H9 (cell line): ENCODE measurements around the gene ATG13. TPM values are rescaled to one million over a fixed set of nuclear protein-coding genes. Genes with fewer than 3 reads are reported as not detected.

Source experiments
- DNase-seq: peaks from one replicate; pipeline ENCODE4 v3.0.0-alpha.2; 2017
- H2AFZ ChIP-seq: one replicate; pipeline ENCODE4 v1.6.1; 2013; ENCODE audit warnings: mild to moderate bottlenecking, low read length, control low read depth, moderate library complexity
- H2AK5ac ChIP-seq: 2 replicates; pipeline ENCODE4 v1.6.1; 2013; ENCODE audit warnings: low read length, control low read depth, mixed read lengths; ENCODE audit not compliant: insufficient read length
- H2BK120ac ChIP-seq: one replicate; pipeline ENCODE4 v1.6.1; 2013; ENCODE audit warnings: low read depth, mild to moderate bottlenecking, low read length, control low read depth, inconsistent platforms; ENCODE audit not compliant: poor library complexity, severe bottlenecking
- H2BK12ac ChIP-seq: 2 replicates; pipeline ENCODE4 v1.6.1; 2013; ENCODE audit warnings: low read length, control low read depth, mixed read lengths, low read depth; ENCODE audit not compliant: insufficient read length
- H2BK15ac ChIP-seq: 2 replicates; pipeline ENCODE4 v1.6.1; 2013; ENCODE audit warnings: low read depth, low read length, control low read depth
- H2BK20ac ChIP-seq: one replicate; pipeline ENCODE4 v1.6.1; 2013; ENCODE audit warnings: low read depth, mild to moderate bottlenecking, low read length, control low read depth, inconsistent platforms; ENCODE audit not compliant: poor library complexity, severe bottlenecking
- H2BK5ac ChIP-seq: 2 replicates; pipeline ENCODE4 v1.6.1; 2013; ENCODE audit warnings: low read length, control low read depth, mixed read lengths; ENCODE audit not compliant: insufficient read length
- H3K14ac ChIP-seq: 2 replicates; pipeline ENCODE4 v1.6.1; 2013; ENCODE audit warnings: low read length, control low read depth; ENCODE audit not compliant: insufficient read depth
- H3K18ac ChIP-seq: 2 replicates; pipeline ENCODE4 v1.6.1; 2013; ENCODE audit warnings: low read depth, mild to moderate bottlenecking, mixed read lengths, low read length, control low read depth; ENCODE audit not compliant: insufficient read length
- H3K23ac ChIP-seq: 2 replicates; pipeline ENCODE4 v1.6.1; 2013; ENCODE audit warnings: low read length, control low read depth, mixed read lengths, low read depth; ENCODE audit not compliant: insufficient read length
- H3K23me2 ChIP-seq: 2 replicates; pipeline ENCODE4 v1.6.1; 2013; ENCODE audit warnings: low read depth, mild to moderate bottlenecking, mixed read lengths, low read length, control low read depth; ENCODE audit not compliant: insufficient read length, poor library complexity, severe bottlenecking
- H3K27ac ChIP-seq: 2 replicates; pipeline ENCODE4 v1.5.1; 2013; ENCODE audit warnings: low read length, control low read depth, mixed read lengths, low read depth; ENCODE audit not compliant: insufficient read length
- H3K27me3 ChIP-seq: 2 replicates; pipeline ENCODE4 v1.6.1; 2013; ENCODE audit warnings: low read length, control low read depth, inconsistent platforms; ENCODE audit not compliant: insufficient read depth
- H3K4ac ChIP-seq: 2 replicates; pipeline ENCODE4 v1.6.1; 2013; ENCODE audit warnings: low read depth, mild to moderate bottlenecking, control low read depth, inconsistent platforms, low read length, moderate library complexity
- H3K4me1 ChIP-seq: 2 replicates; pipeline ENCODE4 v1.6.1; 2013; ENCODE audit warnings: low read length, control low read depth, inconsistent platforms; ENCODE audit not compliant: insufficient read depth
- H3K4me2 ChIP-seq: 2 replicates; pipeline ENCODE4 v1.6.1; 2013; ENCODE audit warnings: low read length, control low read depth, mixed read lengths; ENCODE audit not compliant: insufficient read length, insufficient read depth
- H3K56ac ChIP-seq: 2 replicates; pipeline ENCODE4 v1.6.1; 2013; ENCODE audit warnings: low read depth, mild to moderate bottlenecking, mixed read lengths, low read length, control low read depth; ENCODE audit not compliant: insufficient read length
- H3K79me1 ChIP-seq: 2 replicates; pipeline ENCODE4 v1.6.1; 2013; ENCODE audit warnings: low read depth, mild to moderate bottlenecking, moderate library complexity, low read length, control low read depth, inconsistent platforms; ENCODE audit not compliant: insufficient read depth, poor library complexity, severe bottlenecking
- H3K79me2 ChIP-seq: 2 replicates; pipeline ENCODE4 v1.6.1; 2013; ENCODE audit warnings: low read length, control low read depth, inconsistent platforms; ENCODE audit not compliant: insufficient read depth
- H3K9ac ChIP-seq: 2 replicates; pipeline ENCODE4 v1.6.1; 2013; ENCODE audit warnings: low read length, control low read depth, mixed read lengths; ENCODE audit not compliant: insufficient read length; ENCODE audit errors: extremely low read depth
- H3K9me3 ChIP-seq: one replicate; pipeline ENCODE4 v1.6.1; 2013; ENCODE audit warnings: low read depth, low read length, inconsistent platforms; ENCODE audit not compliant: control insufficient read depth
- H3T11ph ChIP-seq: one replicate; pipeline ENCODE4 v1.6.1; 2013; ENCODE audit warnings: mild to moderate bottlenecking, low read length, control low read depth, inconsistent platforms
- H4K20me1 ChIP-seq: one replicate; pipeline ENCODE4 v1.6.1; 2013; ENCODE audit not compliant: control insufficient read depth, insufficient read length, insufficient read depth
- H4K5ac ChIP-seq: 2 replicates; pipeline ENCODE4 v1.6.1; 2013; ENCODE audit warnings: low read depth, mild to moderate bottlenecking, mixed read lengths, low read length, control low read depth; ENCODE audit not compliant: insufficient read length
- H4K8ac ChIP-seq: replicated peaks from 2 replicates; pipeline ENCODE4 v1.6.1; 2013; ENCODE audit warnings: low read length, control low read depth, mixed read lengths, low read depth; ENCODE audit not compliant: insufficient read length
- H4K91ac ChIP-seq: 2 replicates; pipeline ENCODE4 v1.6.1; 2013; ENCODE audit warnings: low read depth, mild to moderate bottlenecking, moderate library complexity, mixed read lengths, low read length, control low read depth; ENCODE audit not compliant: insufficient read length
- H3K27ac Mint-ChIP-seq, 3 experiments: 2 replicates in 2 of 3; 3 replicates in 1 of 3; pipeline ENCODE4 v1.8.0; 2020 to 2021; ENCODE audit warnings: mixed read lengths in 3 of 3, mild to moderate bottlenecking in 1 of 3, moderate library complexity in 1 of 3
- H3K27me3 Mint-ChIP-seq: 2 replicates; pipeline ENCODE4 v1.8.0; 2021; ENCODE audit warnings: low read depth, mild to moderate bottlenecking, moderate library complexity, mixed read lengths
- H3K36me3 Mint-ChIP-seq, 3 experiments: 2 replicates in 2 of 3; 3 replicates in 1 of 3; pipeline ENCODE4 v1.8.0; 2020 to 2021; ENCODE audit warnings: low read depth in 3 of 3, mixed read lengths in 3 of 3; ENCODE audit not compliant: insufficient read depth in 1 of 3
- H3K4me1 Mint-ChIP-seq, 2 experiments: 2 replicates each; pipeline ENCODE4 v1.8.0; 2020; ENCODE audit warnings: mixed read lengths in 2 of 2
- H3K4me3 Mint-ChIP-seq, 2 experiments: 2 replicates in 1 of 2; 3 replicates in 1 of 2; pipeline ENCODE4 v1.8.0; 2020 to 2021; ENCODE audit warnings: mild to moderate bottlenecking in 2 of 2, mixed read lengths in 2 of 2, moderate library complexity in 1 of 2
- H3K9me3 Mint-ChIP-seq, 2 experiments: 2 replicates in 1 of 2; 3 replicates in 1 of 2; pipeline ENCODE4 v1.8.0; 2020; ENCODE audit warnings: mild to moderate bottlenecking in 2 of 2, mixed read lengths in 2 of 2, moderate library complexity in 1 of 2
- WGBS: extraction: QIAGEN DNeasy Blood & Tissue Kit; methylation state at CpG from one replicate; pipeline ENCODE4 v1.1.7; 2013; ENCODE audit warnings: missing lambda C conversion rate, low lambda C conversion rate, mixed read lengths; ENCODE audit not compliant: insufficient read length; ENCODE audit errors: extremely low coverage; 5-methylcytosine and 5-hydroxymethylcytosine counted together
- total RNA-seq: library from RNA; stranded (reverse); gene quantifications from 2 replicates; pipeline ENCODE4 v1.2.1, GENCODE V29; 2021
- TF ChIP-seq, protein P1 (sequence below): fragments of 200-600 bp; sonication (generic); conservative IDR thresholded peaks from 3 replicates; pipeline ENCODE4 v1.8.0; 2021; ENCODE audit warnings: antibody characterized with exemption, mild to moderate bottlenecking

The ATG13 gene
- total RNA-seq, 1 experiment from 2014 or later = 79.1 TPM

DNA sequence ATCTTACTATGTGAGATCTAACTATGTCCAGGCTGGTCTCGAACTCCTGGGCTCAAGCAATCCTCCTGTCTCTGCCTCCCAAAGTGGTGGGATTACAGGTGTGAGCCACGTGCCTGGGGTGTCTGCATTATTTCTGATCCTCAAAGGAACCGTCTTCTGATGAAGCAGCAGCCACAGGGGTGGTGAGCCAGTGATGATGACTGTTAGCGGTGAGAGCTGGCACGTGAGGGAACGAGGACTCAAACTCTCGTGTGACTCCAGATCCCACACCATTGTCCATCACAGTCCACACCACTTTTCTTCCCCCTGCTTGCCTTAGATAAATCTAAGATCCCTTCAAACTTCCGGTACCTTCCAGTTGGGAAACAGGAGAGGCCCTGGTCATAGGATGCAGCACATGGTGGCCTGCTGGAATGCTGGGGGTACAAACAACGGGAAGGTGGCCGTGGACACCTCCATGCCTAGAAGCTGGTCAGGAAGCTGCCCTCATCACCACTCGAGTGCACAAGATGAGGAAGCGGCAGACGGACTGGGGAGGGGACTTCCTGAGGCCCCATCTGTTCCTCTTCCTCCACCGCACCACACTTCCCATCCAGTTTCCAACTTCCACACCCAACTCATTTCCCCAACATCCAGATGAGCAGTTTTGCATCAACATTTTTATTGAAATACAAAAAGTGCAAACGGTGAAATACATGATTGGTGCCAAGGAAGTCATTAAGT lies 59.2 kb downstream of the ATG13 start:
- Histone ChIP-seq H4K20me1 (no peaks in the 10 kb centered on the region), H2BK5ac (no peak overlapping the region), H3K9me3 (no peaks in the 10 kb centered on the region), H3K27ac (no peak overlapping the region), H3K27me3 (no peaks in the 10 kb centered on the region), H2BK15ac (peak overlapping the region; percentile 44; the same call in 1 of the 2 replicates), H3K56ac (no peak overlapping the region), H3T11ph (no peak overlapping the region), H3K4ac (no peak overlapping the region), H3K9ac (no peak overlapping the region), H3K14ac (no peak overlapping the region; the same call in 1 of the 2 replicates), H2AK5ac (no peak overlapping the region), H4K8ac (no peak overlapping the region), H2BK12ac (no peak overlapping the region), H3K4me1 (no peaks in the 10 kb centered on the region), H2AFZ (no peak overlapping the region), H3K4me2 (no peak overlapping the region), H3K79me2 (no peaks in the 10 kb centered on the region), H4K91ac (no peak overlapping the region), H3K23ac (no peak overlapping the region), H4K5ac (no peak overlapping the region), H2BK120ac (no peak overlapping the region), H2BK20ac (no peak overlapping the region), H3K18ac (no peak overlapping the region), H3K23me2 (no peaks in the 10 kb centered on the region), H3K79me1 (no peaks in the 10 kb centered on the region)
- DNase-seq = no peak
- no CpG with 5 or more reads among the region's 15 CpGs for WGBS
- Mint-ChIP-seq H3K36me3 (peaks cover 12 to 31% (median 27%) of the 10 kb centered on the region in 3 experiments; a peak in 6 of 7 replicates), H3K9me3 (no peaks in the 10 kb centered on the region), H3K27me3 (no peaks in the 10 kb centered on the region; the same call in 1 of the 2 replicates), H3K27ac (peak overlapping the region in 2 of 3 experiments; percentile 70 to 76; a peak in 2 of 7 replicates), H3K4me1 (peaks cover 14 to 16% of the 10 kb centered on the region in 2 experiments), H3K4me3 (no peak overlapping the region)
- TF ChIP-seq, protein P1, sequence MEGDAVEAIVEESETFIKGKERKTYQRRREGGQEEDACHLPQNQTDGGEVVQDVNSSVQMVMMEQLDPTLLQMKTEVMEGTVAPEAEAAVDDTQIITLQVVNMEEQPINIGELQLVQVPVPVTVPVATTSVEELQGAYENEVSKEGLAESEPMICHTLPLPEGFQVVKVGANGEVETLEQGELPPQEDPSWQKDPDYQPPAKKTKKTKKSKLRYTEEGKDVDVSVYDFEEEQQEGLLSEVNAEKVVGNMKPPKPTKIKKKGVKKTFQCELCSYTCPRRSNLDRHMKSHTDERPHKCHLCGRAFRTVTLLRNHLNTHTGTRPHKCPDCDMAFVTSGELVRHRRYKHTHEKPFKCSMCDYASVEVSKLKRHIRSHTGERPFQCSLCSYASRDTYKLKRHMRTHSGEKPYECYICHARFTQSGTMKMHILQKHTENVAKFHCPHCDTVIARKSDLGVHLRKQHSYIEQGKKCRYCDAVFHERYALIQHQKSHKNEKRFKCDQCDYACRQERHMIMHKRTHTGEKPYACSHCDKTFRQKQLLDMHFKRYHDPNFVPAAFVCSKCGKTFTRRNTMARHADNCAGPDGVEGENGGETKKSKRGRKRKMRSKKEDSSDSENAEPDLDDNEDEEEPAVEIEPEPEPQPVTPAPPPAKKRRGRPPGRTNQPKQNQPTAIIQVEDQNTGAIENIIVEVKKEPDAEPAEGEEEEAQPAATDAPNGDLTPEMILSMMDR = no peak
